HG03103 (cell line): Measurements from ENCODE around the gene NT5C3B.
"Not testable (repeated sequence)": the region's sequence is repeated elsewhere in the genome, so short reads cannot be mapped to it uniquely, and the experiment has no call there.

Experiments
- ATAC-seq: cut with Tn5 transposase; IDR thresholded peaks from one replicate; pipeline ENCODE4 v1.9.1; 2021; ENCODE audit warnings: low read depth; ENCODE audit not compliant: unreplicated experiment

Gene NT5C3B

DNA sequence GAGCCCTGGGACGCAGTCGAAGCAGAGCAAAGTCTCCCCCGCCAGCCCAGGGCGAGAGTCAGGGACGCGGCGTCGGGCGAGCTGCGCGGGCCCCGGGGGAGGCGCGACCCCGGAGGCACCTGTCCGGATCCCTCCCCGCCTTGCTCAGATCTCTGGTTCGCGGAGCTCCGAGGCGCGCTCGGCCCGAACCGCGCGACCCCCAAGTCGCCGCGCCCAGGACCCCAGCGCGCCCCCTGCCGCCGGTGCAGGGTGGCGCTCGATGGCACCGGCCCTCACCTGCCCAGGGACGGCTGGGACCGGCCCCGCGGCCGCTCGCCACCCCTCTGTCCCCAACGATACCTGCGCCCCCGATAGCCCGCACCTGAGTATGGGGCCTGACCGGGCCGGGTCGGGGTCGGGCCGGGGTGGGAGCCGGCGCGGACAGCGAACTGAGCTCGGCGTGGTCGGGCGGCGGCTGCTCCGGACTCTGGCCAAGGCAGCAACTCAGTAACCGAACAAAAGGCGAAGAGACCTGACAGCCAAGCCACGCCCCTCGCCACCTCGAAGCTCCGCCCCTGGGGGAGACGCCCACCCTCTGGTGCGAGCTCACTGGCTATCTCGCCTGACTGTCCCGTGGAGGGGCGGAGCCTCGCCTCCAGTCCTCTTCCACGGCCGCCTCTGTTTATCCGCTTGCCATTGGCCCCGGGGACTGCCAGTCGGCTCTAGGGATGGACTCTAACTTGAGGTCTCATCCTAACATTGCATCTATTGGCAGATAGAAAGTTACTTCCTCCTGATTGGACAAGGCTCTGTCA, 49.6 kb downstream of the NT5C3B start, which contains the start of gene JUP:
JUP (minus strand) TSS at position 485 of the 794 bp plus-strand sequence. CDS start 14,857 bp downstream, outside the sequence.
- peak; percentile 79 for ATAC-seq

DNA sequence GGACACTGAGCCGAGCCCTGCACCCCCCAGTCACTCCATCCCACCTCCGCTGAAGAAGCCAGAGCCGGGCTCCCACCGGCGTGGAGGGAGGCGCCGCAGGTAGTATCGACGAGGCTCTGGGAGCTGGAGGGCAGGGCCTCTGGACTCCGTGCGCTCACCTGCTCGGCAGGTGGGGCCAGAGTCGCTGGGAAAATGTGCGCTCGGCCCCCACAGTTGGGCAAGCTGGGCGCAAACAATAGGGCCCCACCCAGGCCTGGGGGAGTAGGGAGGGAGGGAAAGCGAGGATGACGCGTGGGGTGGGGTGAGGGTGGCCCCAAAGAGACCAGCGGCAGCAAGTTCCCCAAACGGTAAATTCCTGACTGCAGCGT, 50.2 kb downstream of the NT5C3B start:
- no peak for ATAC-seq

DNA sequence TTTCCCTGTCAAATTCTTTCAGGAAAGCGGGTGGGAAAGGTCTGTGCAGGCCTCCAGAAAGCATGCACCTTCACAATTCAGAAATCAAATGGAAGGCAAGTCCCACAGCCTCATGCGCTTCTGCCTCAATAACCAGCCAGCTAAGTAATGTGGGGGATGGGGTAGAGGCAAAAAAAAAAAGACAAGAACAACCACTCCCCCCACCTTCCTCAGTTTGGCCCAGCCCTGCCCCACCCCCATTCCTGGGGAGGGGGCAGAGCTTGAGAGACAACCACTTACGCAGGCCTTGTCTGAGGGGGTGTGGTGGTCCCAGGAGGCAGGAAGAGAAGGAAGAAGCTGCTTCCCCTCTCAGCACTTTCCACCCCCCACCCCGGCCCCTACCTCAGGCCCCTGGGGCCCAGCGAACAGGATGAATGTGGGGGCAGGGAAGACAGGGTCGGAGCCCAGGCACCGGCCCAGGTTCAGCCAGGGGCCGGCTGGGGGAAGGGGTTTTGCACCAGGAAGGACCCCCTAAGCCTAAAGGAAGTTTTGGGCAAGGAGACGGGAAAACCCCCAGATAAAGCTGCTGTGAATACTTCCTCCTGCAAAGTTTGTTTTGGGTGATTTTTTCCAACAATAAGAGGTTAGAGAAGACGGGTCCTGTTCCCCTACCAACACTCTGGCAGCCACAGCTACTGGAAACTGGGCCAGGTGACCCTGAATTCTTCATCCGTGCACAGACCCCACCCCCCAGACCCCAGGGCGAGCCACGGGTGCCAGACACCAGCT, 50.8 kb downstream of the NT5C3B start:
- ATAC-seq, result no peak

DNA sequence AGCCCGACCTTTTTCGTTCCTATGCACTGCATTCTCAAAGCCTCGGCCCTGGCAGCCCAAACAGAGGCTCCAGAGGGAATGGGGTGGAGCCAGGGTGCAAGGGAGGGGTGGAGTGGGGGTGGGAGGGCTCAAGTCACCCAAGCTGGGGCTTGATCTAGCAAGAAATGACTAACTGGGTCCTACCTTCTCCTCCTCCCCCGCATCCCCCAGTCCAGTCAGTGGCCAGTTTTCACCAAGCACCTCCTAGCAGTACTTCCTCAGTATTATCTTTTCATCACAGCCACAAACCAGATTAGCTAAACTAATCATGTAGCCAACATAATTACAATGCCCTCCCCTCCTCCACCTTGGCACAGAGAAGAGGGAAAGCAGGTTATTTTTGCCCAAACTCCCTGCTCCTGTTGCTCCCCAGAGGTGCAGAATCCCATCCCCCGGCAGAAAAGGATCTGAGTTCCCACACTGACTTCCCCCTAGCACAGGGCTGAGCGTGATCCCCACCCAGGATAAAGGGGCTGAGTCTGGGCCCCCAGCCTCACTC, 51.8 kb downstream of the NT5C3B start:
- ATAC-seq, result no peak

DNA sequence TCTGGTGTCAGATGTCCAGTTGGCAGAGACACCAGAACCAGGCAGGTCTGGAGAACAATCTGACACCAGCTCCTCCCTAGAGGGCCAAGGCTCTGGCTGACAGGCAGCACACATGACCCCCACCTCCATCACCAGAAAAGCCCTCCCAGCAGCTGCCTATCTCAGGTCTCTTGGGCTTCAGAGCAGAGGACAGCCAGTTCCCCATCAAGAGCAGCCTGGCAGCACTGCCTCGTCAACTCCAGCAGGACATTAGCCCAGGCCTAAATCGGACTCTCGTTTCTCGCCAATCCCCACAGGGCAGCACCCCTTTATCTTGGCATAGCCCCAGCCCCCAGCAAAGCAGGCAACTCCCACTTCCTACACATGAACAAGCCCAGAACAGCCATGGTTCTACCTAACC, 53.9 kb downstream of the NT5C3B start:
- ATAC-seq, result no peak

DNA sequence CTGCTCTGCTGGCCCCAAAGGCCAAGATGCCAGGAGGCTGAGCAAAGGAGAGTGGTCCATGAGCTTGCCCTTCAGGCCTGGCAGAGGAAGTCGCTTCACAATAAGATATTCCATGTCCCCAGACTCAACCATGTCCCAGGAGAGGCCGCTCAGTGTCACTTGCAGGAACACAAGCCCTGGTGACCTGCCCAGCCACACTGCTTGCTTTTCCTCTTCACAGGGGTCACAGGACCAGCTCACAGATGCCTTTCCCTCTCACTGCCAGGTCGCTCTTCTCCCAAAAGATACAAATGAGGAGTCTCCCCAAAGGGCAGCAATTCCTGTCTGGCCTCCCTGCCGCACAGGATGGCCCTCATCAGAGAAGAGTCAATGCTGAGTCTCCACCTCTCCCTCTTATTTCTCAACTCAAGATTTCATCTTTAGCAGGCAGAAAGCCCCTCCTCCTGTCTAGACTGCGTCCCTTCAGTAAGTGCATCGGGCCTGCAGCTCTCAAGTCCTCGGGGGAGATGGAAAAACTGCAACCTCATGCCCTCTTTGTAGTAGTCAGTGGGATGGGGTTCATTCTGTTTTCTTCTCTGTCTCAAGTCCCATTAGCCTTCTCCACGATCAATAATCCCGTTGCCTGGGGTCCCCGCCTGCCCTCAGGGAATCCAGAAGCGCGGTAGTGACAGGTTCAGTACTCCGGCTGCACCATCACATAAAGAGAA, 54.5 kb downstream of the NT5C3B start:
- ATAC-seq, result no peak

DNA sequence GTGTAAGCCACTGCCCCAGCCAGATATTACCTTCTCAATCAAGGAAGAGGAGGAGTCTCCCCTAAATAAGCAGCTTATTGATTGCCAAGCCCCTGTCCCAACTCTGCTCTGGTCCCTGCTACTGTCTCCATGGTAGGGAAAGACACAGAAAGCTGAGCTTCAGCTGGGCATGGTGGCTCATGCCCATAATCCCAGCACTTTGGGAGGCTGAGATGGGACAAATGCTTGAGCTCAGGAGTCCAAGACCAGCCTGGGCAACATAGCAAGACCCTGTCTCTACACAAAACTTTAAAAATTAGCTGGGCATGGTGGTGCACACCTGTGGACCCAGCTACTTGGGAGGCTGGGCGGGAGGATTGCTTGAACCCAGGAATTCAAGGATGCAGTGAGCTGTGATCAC, 56.1 kb downstream of the NT5C3B start:
- ATAC-seq, result no peak

DNA sequence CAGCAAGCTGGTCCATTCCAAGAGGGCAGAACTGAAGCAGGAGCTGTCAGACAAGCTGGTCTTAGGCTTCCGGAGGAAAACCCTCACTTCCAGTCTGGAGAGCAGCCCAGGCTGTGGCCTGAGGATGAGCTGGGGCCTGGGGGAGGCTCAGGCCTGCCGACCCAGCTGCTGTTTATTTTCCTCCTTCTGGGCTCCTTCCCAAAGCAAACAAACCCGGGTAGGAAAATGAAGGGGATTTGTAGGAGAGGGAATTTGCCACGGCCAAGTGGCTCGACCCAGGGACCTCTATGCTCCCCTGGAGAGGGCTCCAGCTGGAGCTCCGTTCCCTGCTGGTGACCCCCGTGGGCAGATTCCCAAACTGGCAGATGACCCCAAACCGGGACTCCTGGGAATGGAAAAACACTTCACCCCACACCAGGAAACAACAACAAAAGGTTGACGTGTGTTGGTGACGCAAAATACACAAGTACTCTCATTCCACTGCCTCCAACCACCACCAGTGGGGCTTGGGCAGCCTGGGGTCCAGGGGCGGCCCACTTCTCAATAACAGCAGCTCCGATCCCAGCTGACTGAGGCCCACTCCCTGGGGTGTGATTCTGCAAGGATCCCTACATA, 58.4 kb downstream of the NT5C3B start:
- no peak for ATAC-seq

DNA sequence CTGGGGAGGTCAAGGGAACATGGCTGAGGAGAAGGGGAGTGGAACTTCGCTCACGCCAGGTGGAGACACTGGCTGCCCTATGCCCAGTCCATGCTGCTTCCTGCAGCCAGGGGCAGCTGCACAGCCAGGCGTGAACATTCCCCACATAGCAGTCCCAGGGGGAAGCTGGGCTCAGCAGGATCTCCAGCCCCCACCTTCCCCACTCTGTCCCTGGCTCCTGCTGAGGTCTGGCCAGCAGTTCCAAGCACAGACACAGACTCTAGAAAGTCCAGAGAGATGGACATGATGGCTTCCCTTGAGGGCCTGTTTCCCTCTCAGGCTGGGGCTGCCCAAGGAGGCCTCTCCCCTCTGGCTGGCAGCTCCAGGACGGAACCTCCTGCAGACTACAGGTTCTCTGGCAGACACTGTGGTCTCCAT, 58.9 kb downstream of the NT5C3B start:
- no peak for ATAC-seq

DNA sequence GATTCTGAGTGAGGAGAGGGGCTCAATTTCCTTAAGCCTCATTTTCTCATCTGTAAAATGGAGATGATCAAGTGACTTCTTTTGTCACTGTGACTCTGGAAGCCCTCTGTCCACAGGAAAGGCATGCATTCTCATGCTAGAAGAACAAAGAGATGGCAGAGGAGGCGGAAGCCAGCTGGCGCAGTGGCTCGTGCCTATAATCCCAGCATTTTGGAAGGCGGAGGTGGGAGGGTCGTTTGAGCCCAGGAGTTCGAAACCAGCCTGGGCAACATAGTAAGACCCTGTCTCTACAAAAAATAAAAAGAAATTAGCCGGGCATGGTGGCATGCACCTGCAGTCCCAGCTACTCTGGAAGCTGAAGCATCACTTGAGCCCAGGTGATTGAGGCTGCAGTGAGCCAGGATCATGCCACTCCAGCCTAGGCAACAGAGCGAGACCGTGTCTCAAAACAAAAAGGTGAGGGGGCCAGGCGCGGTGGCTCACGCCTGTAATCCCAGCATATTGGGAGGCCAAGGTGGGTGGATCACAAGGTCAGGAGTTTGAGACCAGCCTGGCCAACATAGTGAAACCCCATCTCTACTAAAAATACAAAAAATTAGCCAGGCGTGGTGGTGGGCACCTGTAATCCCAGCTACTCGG, 59.7 kb downstream of the NT5C3B start:
- ATAC-seq, result not testable (repeated sequence)

DNA sequence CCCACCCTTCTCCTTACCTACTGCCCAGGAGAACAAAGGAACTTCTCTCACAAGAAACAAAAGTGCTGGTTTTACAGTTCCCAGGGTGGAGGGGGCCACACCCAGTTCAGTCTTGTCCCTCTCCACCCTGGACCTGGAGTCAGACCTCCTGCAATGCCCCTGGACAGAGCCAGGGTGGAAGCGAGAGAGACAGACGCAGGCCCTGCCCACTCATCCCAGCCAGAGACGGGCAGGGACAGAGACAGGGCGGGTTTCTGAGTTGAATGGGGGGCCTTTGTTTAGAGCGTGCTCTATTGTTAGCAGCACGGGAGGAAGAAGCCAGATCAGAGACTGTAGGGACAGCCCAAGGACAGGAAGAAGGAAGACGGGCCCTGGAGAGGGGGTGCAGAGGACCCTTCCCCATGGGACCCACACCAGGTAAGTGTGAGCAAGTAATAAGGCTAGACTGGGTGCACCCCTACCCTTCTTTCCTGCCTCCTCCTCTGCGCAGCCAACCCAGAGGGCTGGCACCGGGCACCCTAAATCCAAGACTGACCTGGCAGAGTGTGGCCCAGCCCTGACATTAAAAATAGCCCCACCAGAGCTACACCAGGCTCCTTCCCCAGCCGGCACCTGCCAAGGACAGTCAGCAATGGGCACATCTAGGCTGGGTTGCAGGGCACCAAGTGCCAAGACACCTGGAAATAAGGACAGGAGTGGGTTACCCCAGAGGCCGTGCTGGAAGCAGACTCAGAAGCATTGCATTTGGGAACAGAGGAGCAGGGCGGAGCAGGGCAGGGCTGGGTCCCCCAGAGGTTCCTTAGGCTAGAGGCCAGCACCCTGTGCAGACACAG, 60.4 kb downstream of the NT5C3B start:
- ATAC-seq, result no peak
